AG10803 (cell line): ENCODE data around the gene PRODH2.

Experiments
- DNase-seq: peaks from one replicate; pipeline ENCODE4 v3.0.0; 2010; ENCODE audit warnings: low read depth
- H3K4me3 ChIP-seq: 2 replicates; pipeline ENCODE4 v1.5.1; 2011; ENCODE audit warnings: mild to moderate bottlenecking, low read length, control low read depth
- CTCF ChIP-seq: conservative IDR thresholded peaks from 2 replicates; pipeline ENCODE4 v1.5.1; 2011; ENCODE audit warnings: mild to moderate bottlenecking, low read length, control low read depth, inconsistent platforms

The PRODH2 gene

GRCh38 chr19:35847911-35848310 is 35.3 kb upstream of the PRODH2 start:
- H3K4me3 ChIP-seq: no peak overlapping the region
- DNase-seq: no peak
- no peak for TF ChIP-seq CTCF

- H3K4me3 ChIP-seq: no peak overlapping the region
- DNase-seq: no peak
Observed at GRCh38 chr19:35846038-35846668, 33.5 kb upstream of the PRODH2 start.

GRCh38 chr19:35845215-35846037 is 32.8 kb upstream of the PRODH2 start:
- DNase-seq: no peak
- no peak overlapping the region; the same call in 1 of the 2 replicates for H3K4me3 ChIP-seq
- TF ChIP-seq CTCF: no peak

More at GRCh38 chr19:35846038-35846668, 33.5 kb upstream of the PRODH2 start:
- no peak for TF ChIP-seq CTCF

GRCh38 chr19:35844482-35845214 is 32.0 kb upstream of the PRODH2 start:
- no peak for DNase-seq
- TF ChIP-seq CTCF: no peak
- H3K4me3 ChIP-seq: no peak overlapping the region

GRCh38 chr19:35843676-35844481 is 31.2 kb upstream of the PRODH2 start:
- DNase-seq: no peak
- TF ChIP-seq CTCF: no peak
- no peak overlapping the region for H3K4me3 ChIP-seq

GRCh38 chr19:35842666-35843272 is 30.1 kb upstream of the PRODH2 start:
- no peak overlapping the region for H3K4me3 ChIP-seq
- no peak for DNase-seq
- TF ChIP-seq CTCF: no peak
